ENCODE data around the gene BTRC. TPM values are rescaled to one million over a fixed set of nuclear protein-coding genes. Genes with fewer than 3 reads are reported as not detected.
A peak's percentile ranks its signal among the peaks of the same experiment; 100 is the strongest.

Gene BTRC
- total and polyA plus RNA-seq, 7 donors, result 6.1 to 19.3 (median 16.4) TPM

DNA sequence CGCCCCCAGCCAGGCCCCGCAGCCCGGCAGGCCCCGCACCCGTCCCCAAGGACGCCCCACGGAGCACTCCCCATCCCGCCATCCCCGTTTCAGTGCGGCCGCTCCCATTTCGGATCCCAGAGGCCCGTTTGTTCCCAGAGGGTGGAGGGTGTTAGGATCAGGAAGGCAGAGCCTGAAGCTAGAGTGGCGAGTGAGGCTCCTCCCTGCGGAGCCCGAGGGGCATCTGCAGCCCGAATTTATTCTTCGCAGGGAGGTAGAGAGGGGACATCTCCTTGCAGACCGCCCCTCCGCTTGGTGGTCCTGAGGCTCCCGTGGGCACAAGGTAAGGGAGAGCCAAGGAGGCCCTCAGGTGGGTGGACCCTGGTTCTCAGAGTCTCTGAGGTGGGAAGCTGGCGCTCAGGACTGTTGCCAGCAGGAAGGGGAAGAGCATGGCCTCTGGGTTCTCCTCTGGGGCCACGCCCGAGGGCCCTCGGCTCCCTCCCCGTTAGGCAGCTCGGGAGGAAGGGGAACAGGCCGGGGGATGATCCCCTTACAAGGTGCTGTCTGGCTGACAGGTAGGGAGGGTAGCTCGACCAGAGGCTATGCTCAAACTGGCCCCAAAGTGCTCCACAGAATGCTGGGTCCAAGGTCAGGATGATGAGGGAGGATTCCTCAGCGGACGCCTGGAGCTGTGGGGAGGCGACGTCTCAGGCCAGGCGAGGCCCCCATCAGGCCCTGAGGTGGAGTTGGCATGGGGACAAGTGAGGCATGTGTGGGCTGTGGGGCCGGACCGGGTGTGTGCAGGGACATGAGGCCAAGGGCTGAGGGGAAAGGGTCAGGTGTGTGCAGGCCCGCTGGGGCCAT is 216.7 kb downstream of the BTRC start:
- TF ChIP-seq, protein P1, sequence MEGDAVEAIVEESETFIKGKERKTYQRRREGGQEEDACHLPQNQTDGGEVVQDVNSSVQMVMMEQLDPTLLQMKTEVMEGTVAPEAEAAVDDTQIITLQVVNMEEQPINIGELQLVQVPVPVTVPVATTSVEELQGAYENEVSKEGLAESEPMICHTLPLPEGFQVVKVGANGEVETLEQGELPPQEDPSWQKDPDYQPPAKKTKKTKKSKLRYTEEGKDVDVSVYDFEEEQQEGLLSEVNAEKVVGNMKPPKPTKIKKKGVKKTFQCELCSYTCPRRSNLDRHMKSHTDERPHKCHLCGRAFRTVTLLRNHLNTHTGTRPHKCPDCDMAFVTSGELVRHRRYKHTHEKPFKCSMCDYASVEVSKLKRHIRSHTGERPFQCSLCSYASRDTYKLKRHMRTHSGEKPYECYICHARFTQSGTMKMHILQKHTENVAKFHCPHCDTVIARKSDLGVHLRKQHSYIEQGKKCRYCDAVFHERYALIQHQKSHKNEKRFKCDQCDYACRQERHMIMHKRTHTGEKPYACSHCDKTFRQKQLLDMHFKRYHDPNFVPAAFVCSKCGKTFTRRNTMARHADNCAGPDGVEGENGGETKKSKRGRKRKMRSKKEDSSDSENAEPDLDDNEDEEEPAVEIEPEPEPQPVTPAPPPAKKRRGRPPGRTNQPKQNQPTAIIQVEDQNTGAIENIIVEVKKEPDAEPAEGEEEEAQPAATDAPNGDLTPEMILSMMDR (IDR thresholded peaks at IDR 0.05), result no peak
- no peak overlapping the region for H3K27ac ChIP-seq

DNA sequence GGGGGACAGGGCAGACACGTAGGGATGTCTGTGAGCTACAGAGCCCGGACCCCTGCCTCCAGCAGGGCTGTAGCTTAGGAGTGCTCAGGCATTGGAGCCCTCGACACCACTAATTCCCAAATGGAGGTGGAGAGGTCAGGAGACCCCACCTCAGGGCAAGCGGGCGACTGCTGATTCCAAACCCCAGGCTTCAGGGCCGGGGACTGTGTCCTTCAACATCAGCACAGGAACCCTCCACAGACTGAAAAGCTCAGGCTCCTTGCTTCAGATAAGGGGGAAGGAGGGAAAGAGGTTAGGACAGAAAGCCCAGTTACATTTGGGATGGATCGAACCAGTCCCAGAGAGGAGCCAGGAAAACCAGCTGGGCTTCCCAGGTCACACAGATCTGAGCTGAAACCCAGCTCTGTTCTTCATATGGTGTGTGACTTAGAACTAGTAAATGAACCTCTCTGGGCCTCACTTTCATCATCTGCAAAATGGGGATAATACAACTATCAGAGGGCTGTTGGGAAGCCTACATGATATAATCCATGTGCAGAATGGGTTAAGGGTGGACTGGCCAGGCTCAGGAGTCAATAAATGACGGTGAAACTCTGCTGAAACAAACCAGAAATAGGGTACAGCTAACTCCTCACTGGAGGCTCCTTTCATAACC is 217.4 kb downstream of the BTRC start:
- Histone ChIP-seq H3K27ac (no peak overlapping the region), H3K36me3 (ENCODE audit: insufficient read depth in 1 of 2, low read depth in 1 of 2) (no peaks in the 10 kb centered on the region), H3K27me3 (ENCODE audit: insufficient read depth in 3 of 3, low read length in 2 of 3) (peaks cover 0 to 35% (median 11%) of the 10 kb centered on the region in 3 donors), H3K9me3 (peaks cover 13% of the 10 kb centered on the region), H3K4me1 (no peaks in the 10 kb centered on the region), H3K4me3 (no peak overlapping the region)
- 59 to 70% (median 62%) methylated on average over 8 of the region's 8 CpGs for WGBS, 3 donors
- DNase-seq, result peak in 1 of 2 donors; percentile 12
- ATAC-seq, result no peak
- intact Hi-C loops (cut with DNase I), result loop anchor here (2.0 to 5.0 kb wide), 5 partner anchors 269 to 411 kb away; no protein-coding TSS in a partner anchor
- TF ChIP-seq, protein P1 (IDR thresholded peaks at IDR 0.05), result no peak

More for the DNA sequence above, 216.7 kb downstream of the BTRC start:
- DNase-seq, result peak in 1 of 2 donors; percentile 54
- Histone ChIP-seq H3K9me3 (peaks cover 13% of the 10 kb centered on the region), H3K4me3 (peak overlapping the region; percentile 76), H3K4me1 (no peaks in the 10 kb centered on the region), H3K36me3 (ENCODE audit: insufficient read depth in 1 of 2, low read depth in 1 of 2) (no peaks in the 10 kb centered on the region), H3K27me3 (ENCODE audit: insufficient read depth in 3 of 3, low read length in 2 of 3) (peaks cover 0 to 43% (median 11%) of the 10 kb centered on the region in 3 donors)
- intact Hi-C loops (cut with DNase I), result loop anchor here (1.0 to 5.0 kb wide), 6 partner anchors 268 to 410 kb away; no protein-coding TSS in a partner anchor
- 9 to 11% (median 10%) methylated on average over 26 to 37 of the region's 37 CpGs for WGBS, 3 donors
- peak; percentile 4 to 38 (median 10) for ATAC-seq

DNA sequence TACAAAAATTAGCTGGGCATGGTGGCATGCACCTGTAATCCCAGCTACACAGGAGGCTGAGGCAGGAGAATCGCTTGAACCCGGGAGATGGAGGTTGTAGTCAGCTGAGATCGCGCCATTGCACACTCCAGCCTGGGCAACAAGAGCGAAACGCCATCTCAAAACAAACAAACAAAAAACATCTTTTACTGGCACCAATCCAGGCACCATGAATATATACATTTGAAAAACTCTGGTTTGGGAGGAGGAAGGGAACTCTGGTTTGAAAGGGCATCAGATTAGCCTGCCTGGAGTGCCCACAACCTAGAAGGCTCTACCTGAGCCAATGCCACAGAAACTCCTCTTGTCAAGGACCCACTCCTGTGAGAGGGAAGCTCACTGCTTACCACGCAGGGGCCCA is 218.2 kb downstream of the BTRC start:
- intact Hi-C loops (cut with DNase I), result loop anchor here in 1 of 2 donors (5.0 kb wide), 3 partner anchors 270 to 410 kb away; no protein-coding TSS in a partner anchor
- no peak overlapping the region for H3K4me3 ChIP-seq
- no peak for ATAC-seq

DNA sequence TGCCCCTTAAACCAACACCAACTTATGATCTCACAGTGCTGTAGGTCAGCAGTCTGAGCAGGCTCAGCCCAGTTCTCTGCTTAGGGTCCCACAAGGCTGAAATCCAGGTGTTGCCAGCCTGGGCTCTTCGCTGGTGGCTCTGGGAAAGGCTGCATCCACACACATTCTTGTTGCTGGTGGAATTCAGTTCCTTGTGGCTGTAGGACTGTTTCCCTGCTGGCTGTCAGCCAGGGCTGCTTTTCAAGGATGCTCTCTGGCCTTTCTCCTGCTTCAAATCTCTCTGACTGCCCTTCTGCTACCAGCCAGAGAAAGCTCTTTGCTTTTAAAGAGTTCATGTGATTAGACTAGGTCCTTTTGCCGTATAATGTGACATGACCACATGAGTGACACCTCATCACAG is 218.8 kb downstream of the BTRC start:
- no peak overlapping the region for H3K27ac ChIP-seq
- no peaks in the 10 kb centered on the region for H3K4me1 ChIP-seq
- 87 to 97% (median 88%) methylated on average over 2 of the region's 2 CpGs for WGBS, 3 donors
- ATAC-seq, result no peak
- peaks cover 0 to 8% of the 10 kb centered on the region in 2 donors for H3K36me3 ChIP-seq (ENCODE audit: insufficient read depth in 1 of 2, low read depth in 1 of 2)
- intact Hi-C loops (cut with DNase I), result loop anchor here in 1 of 2 donors (5.0 kb wide), 3 partner anchors 270 to 410 kb away; no protein-coding TSS in a partner anchor
- H3K27me3 ChIP-seq (ENCODE audit: insufficient read depth in 3 of 3, low read length in 2 of 3), result peaks cover 0 to 22% (median 3%) of the 10 kb centered on the region in 3 donors
- TF ChIP-seq, protein P1 (IDR thresholded peaks at IDR 0.05), result no peak
- H3K4me3 ChIP-seq, result no peak overlapping the region
- H3K9me3 ChIP-seq, result peaks cover 13% of the 10 kb centered on the region
- peak in 1 of 2 donors; percentile 32 for DNase-seq

More for the DNA sequence above, 218.2 kb downstream of the BTRC start:
- peaks cover 0 to 28% (median 7%) of the 10 kb centered on the region in 3 donors for H3K27me3 ChIP-seq (ENCODE audit: insufficient read depth in 3 of 3, low read length in 2 of 3)
- H3K4me1 ChIP-seq, result no peaks in the 10 kb centered on the region
- peaks cover 0 to 1% of the 10 kb centered on the region in 2 donors for H3K36me3 ChIP-seq (ENCODE audit: insufficient read depth in 1 of 2, low read depth in 1 of 2)
- WGBS, 3 donors, result 91 to 92% (median 92%) methylated on average over 7 of the region's 7 CpGs
- peaks cover 13% of the 10 kb centered on the region for H3K9me3 ChIP-seq
- TF ChIP-seq, protein P1 (IDR thresholded peaks at IDR 0.05), result no peak
- no peak overlapping the region for H3K27ac ChIP-seq
- DNase-seq, result no peak

All from psoas muscle (tissue), 8 donors.